GM12865 (cell line): ENCODE measurements around the gene CCDC106.

Experiments
- DNase-seq: peaks from one replicate; pipeline ENCODE4 v3.0.0; 2010; ENCODE audit warnings: low read depth
- H3K4me3 ChIP-seq: 2 replicates; pipeline ENCODE4 v1.5.1; 2011; ENCODE audit warnings: mild to moderate bottlenecking, low read depth, low read length, control low read depth
- CTCF ChIP-seq: IDR thresholded peaks from 2 replicates; pipeline ENCODE4 v1.5.1; 2011; ENCODE audit warnings: low read length, control low read depth, low read depth, inconsistent platforms; ENCODE audit not compliant: insufficient read depth; ENCODE audit errors: missing control alignments

Gene CCDC106

GRCh38 chr19:55661826-55662225 lies 13.8 kb downstream of the CCDC106 start:
- no peak overlapping the region for H3K4me3 ChIP-seq
- no peak for DNase-seq
- TF ChIP-seq CTCF, result no peak

GRCh38 chr19:55663846-55664536 lies 16.0 kb downstream of the CCDC106 start:
- TF ChIP-seq CTCF, result no peak
- no peak overlapping the region for H3K4me3 ChIP-seq
- no peak for DNase-seq

GRCh38 chr19:55666343-55667005 lies 18.5 kb downstream of the CCDC106 start:
- DNase-seq, result no peak
- no peak overlapping the region for H3K4me3 ChIP-seq
- TF ChIP-seq CTCF, result no peak

GRCh38 chr19:55667006-55667381 lies 19.0 kb downstream of the CCDC106 start:
- TF ChIP-seq CTCF, result no peak
- no peak for DNase-seq
- no peak overlapping the region for H3K4me3 ChIP-seq

GRCh38 chr19:55667511-55667910 lies 19.5 kb downstream of the CCDC106 start:
- H3K4me3 ChIP-seq, result no peak overlapping the region
- no peak for TF ChIP-seq CTCF
- no peak for DNase-seq

- DNase-seq, result no peak
- no peak for TF ChIP-seq CTCF
- H3K4me3 ChIP-seq, result no peak overlapping the region
Measured at GRCh38 chr19:55667958-55668357, 19.9 kb downstream of the CCDC106 start.
